ENCODE data around the gene SNORC. TPM values are rescaled to one million over a fixed set of nuclear protein-coding genes. Genes with fewer than 3 reads are reported as not detected.

SNORC gene
- total and polyA plus RNA-seq, 5 donors = 0.59 to 1.9 (median 1.1) TPM

DNA sequence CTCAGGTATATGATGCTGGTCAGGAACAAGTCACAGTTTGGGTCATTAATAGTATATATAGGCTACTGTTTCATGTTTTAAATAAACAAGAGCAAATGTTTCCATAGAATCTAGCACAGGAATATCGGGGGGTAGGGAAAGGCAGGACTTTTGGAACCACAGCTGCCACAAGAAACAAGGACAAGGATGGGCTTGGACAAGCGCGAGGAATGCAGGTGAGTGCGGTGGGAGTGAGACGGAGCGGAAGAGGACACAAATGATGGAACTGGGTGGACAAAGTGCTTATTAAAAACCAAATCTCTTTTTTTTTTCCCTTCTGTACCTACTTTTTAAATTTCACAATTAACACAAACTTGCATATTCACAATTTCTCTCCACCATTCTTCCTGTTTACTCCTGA lies 49.1 kb downstream of the SNORC start:
- Histone ChIP-seq H3K9me3 (ENCODE audit: control insufficient read depth, low read length) (no peaks in the 10 kb centered on the region), H3K4me3 (ENCODE audit: low read length) (no peak overlapping the region), H3K27ac (ENCODE audit: low read length) (no peak overlapping the region), H3K27me3 (ENCODE audit: control insufficient read depth, insufficient read depth) (no peaks in the 10 kb centered on the region), H3K4me1 (ENCODE audit: control insufficient read depth, insufficient read depth, low read length) (no peaks in the 10 kb centered on the region)
- ATAC-seq = no peak
- WGBS = 97% methylated on average over 6 of the region's 6 CpGs
- intact Hi-C loops (cut with DNase I) = no loop called here
- DNase-seq = no peak

DNA sequence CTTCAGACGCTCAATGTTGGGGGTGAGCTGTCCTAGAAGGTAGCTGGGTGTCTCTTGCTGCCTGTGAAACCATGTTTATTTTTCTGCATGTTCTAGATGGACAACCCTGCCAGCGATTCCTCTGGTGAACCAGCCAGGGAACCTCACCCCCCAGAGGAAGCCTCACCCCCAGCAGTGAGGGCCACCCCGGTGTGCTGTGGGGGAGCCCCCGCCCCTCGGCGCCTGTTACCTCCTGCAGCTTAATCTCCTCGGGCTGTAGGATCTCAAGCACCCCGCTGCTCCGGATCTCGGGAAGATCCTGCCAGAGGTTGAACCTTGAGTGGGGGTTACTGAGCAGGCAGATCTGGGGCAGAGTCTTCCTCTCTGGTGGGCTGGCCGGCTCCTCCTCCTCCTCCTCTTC lies 50.0 kb downstream of the SNORC start:
- H3K27ac ChIP-seq (ENCODE audit: low read length) = no peak overlapping the region
- WGBS = 65% methylated on average over 11 of the region's 11 CpGs
- H3K9me3 ChIP-seq (ENCODE audit: control insufficient read depth, low read length) = no peaks in the 10 kb centered on the region
- intact Hi-C loops (cut with DNase I) = no loop called here
- ATAC-seq (no peak), DNase-seq (no peak)
- no peaks in the 10 kb centered on the region for H3K27me3 ChIP-seq (ENCODE audit: control insufficient read depth, insufficient read depth)
- H3K4me3 ChIP-seq (ENCODE audit: low read length) = no peak overlapping the region
- H3K4me1 ChIP-seq (ENCODE audit: control insufficient read depth, insufficient read depth, low read length) = no peaks in the 10 kb centered on the region

DNA sequence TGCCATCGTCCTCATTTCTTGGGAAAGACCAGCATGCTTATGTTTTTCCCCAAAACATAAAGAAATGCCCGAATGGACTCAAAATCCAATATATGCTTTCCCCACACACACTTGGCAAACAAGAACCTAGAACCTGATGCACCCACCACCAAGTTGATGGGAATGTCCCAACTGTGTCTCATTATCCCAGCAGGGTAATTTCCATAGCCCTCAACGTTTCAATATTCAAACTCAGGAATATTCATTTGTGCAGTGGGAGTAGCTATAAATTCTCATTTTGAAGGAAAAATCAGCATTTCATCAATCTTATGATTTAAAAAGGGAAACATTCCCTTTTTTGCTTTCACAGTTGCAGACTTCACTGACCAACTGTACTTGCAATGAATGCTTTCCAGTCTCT lies 50.7 kb downstream of the SNORC start:
- Histone ChIP-seq H3K27ac (ENCODE audit: low read length) (no peak overlapping the region), H3K4me1 (ENCODE audit: control insufficient read depth, insufficient read depth, low read length) (no peaks in the 10 kb centered on the region), H3K4me3 (ENCODE audit: low read length) (no peak overlapping the region), H3K9me3 (ENCODE audit: control insufficient read depth, low read length) (no peaks in the 10 kb centered on the region), H3K27me3 (ENCODE audit: control insufficient read depth, insufficient read depth) (no peaks in the 10 kb centered on the region)
- intact Hi-C loops (cut with DNase I) = no loop called here
- 77% methylated on average over 3 of the region's 3 CpGs for WGBS
- ATAC-seq (no peak), DNase-seq (no peak)

DNA sequence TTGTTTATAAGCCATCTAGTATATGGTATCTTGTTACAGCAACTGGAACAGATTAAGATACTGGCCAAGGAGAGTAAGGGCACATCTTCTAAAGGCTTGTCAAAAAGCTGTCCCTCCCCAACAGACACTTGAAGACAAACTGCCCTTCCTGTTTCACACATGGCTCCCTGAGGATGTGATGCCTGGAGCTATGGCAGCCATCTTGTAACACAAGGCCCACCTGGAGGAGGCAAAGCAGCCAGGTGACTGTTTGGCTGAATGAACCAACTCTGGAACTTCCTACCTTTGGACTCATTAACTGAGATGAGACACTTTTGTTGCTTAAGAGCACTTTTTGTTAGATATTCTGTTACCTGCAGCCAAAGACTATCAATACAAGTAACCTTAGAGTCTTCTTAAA lies 54.4 kb downstream of the SNORC start:
- Histone ChIP-seq H3K4me3 (ENCODE audit: low read length) (no peak overlapping the region), H3K9me3 (ENCODE audit: control insufficient read depth, low read length) (no peaks in the 10 kb centered on the region), H3K27ac (ENCODE audit: low read length) (no peak overlapping the region), H3K4me1 (ENCODE audit: control insufficient read depth, insufficient read depth, low read length) (no peaks in the 10 kb centered on the region), H3K27me3 (ENCODE audit: control insufficient read depth, insufficient read depth) (no peaks in the 10 kb centered on the region)
- DNase-seq (no peak), ATAC-seq (no peak)
- intact Hi-C loops (cut with DNase I) = no loop called here

DNA sequence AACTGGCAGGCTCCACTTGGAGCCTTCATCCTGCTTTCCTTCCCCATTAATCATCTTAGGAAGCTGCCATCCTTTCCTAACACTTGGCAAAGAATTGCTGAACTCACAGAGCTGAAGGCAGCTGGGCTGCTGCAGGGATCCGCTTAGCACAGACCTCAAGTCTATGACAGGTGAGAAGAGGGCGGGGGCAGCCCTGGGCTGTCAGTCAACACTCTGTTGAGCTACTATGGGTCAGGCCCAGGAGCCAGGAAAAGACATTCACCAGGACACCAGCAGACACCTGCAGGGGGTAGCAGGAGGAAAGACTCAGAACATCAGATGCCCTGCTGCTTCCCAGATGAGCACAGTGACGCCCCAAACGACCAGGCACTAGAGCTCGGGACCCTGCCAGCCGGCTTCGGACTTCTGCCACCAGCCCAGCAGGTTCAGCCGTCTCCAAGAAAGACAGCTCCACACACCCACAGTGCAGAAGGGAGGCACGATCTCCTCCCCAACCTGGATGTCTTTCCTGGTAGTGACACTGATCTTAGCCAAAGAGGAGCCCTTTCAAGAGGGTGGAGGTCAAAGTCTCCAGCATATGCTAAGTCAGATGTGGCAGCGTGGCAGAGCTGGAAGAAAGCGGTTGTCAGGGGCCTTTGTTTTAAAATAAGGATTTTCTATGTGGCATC lies 55.2 kb downstream of the SNORC start:
- no peaks in the 10 kb centered on the region for H3K4me1 ChIP-seq (ENCODE audit: control insufficient read depth, insufficient read depth, low read length)
- no peak for ATAC-seq
- no peak overlapping the region for H3K27ac ChIP-seq (ENCODE audit: low read length)
- no peak for DNase-seq
- intact Hi-C loops (cut with DNase I) = no loop called here
- WGBS = 43% methylated on average over 11 of the region's 11 CpGs
- H3K27me3 ChIP-seq (ENCODE audit: control insufficient read depth, insufficient read depth) = no peaks in the 10 kb centered on the region
- H3K4me3 ChIP-seq (ENCODE audit: low read length) = no peak overlapping the region
- no peaks in the 10 kb centered on the region for H3K9me3 ChIP-seq (ENCODE audit: control insufficient read depth, low read length)

DNA sequence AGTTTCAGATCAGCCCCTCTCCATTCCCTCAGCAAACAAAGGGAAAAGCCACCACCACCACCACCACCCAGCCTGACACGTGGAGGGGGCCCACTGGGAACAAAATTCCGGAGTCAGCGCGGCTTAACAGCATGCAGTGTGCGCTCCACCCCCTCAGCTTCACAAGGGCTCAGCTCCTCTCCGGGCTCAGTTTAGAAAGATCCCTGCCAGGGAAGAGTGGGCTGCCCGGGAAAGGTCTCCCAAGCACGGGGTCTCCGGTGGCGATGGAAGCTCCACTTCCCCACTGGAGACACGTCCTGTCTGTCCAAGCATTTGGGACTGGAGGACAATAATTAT lies 55.7 kb downstream of the SNORC start:
- H3K27ac ChIP-seq (ENCODE audit: low read length) = no peak overlapping the region
- H3K4me3 ChIP-seq (ENCODE audit: low read length) = no peak overlapping the region
- intact Hi-C loops (cut with DNase I) = no loop called here
- ATAC-seq (no peak), DNase-seq (no peak)
- H3K27me3 ChIP-seq (ENCODE audit: control insufficient read depth, insufficient read depth) = no peaks in the 10 kb centered on the region
- 40% methylated on average over 11 of the region's 11 CpGs for WGBS
- H3K4me1 ChIP-seq (ENCODE audit: control insufficient read depth, insufficient read depth, low read length) = no peaks in the 10 kb centered on the region
- H3K9me3 ChIP-seq (ENCODE audit: control insufficient read depth, low read length) = no peaks in the 10 kb centered on the region

DNA sequence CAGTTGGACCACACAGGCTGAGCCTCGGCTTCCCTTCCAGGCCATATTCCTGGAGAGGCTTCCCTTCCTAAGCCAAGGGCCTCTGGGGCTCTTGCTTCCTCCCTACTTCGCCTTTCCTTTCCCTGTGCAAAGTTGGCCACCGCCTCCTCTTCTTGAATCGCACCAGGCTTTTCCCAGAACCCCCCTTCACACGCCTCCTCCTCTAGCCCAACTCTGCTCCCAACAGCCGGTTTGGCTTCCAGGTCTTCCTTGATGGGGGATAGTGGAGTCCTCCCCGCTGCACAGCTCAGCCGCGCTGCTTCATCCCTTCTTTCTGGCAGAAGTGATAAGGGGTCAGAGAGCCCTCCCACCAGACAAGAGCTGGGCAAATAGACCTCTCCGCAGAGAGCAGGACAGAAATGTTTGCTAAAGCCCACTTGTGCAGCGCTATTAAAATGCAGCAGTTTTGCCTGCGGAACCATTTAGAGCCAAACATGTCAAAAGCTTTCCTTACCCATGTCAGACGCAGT lies 56.4 kb downstream of the SNORC start:
- Histone ChIP-seq H3K9me3 (ENCODE audit: control insufficient read depth, low read length) (no peaks in the 10 kb centered on the region), H3K4me1 (ENCODE audit: control insufficient read depth, insufficient read depth, low read length) (no peaks in the 10 kb centered on the region), H3K27ac (ENCODE audit: low read length) (no peak overlapping the region), H3K4me3 (ENCODE audit: low read length) (no peak overlapping the region), H3K27me3 (ENCODE audit: control insufficient read depth, insufficient read depth) (no peaks in the 10 kb centered on the region)
- DNase-seq = no peak
- 26% methylated on average over 13 of the region's 13 CpGs for WGBS
- intact Hi-C loops (cut with DNase I) = no loop called here
- peak in 1 of 2 donors; percentile 9 for ATAC-seq

DNA sequence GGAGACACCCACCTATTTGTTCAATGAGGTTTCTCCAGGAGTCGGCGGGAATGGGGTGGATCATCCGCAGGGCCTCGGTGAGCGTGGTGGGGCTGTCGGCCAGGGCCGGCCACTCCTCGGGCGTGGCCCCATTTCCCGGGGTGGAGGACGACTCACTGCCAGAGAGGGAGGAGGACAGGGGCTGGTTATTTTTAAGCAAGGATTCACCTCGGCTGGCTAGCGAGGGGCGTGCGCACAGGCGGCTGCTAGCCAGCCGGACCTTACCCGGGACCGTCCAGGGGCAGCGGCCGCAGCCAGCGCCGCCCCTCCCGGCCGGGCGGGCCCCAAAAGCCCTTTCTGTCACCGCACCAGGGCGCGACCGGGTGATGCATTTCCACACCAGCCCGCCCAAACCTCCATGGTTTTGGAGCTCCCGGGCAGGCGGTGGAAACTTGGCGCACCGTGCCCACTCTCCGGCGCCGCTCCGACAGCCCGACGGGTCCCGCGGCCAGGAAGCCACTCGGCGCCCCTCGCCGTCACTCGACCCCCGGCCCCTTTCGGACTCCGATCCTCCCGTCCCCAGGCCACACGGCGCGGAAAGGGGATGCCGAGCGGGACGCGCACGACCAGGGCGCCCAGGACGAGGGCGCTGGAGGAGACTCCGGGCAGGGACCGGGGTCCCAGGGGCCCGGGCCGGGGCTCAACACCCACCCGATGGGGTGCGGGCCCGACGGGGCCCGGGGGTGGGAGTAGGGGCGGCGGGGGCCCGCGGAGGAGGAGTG lies 57.1 kb downstream of the SNORC start:
- ATAC-seq (peak; percentile 47 to 92), DNase-seq (peak; percentile 65 to 70 (median 69))
- H3K27me3 ChIP-seq (ENCODE audit: control insufficient read depth, insufficient read depth) = no peaks in the 10 kb centered on the region
- peaks cover 3% of the 10 kb centered on the region for H3K4me1 ChIP-seq (ENCODE audit: control insufficient read depth, insufficient read depth, low read length)
- intact Hi-C loops (cut with DNase I) = no loop called here
- peak overlapping the region; percentile 73 for H3K4me3 ChIP-seq (ENCODE audit: low read length)
- no peaks in the 10 kb centered on the region for H3K9me3 ChIP-seq (ENCODE audit: control insufficient read depth, low read length)
- H3K27ac ChIP-seq (ENCODE audit: low read length) = no peak overlapping the region
- 1% methylated on average over 76 of the region's 76 CpGs for WGBS

DNA sequence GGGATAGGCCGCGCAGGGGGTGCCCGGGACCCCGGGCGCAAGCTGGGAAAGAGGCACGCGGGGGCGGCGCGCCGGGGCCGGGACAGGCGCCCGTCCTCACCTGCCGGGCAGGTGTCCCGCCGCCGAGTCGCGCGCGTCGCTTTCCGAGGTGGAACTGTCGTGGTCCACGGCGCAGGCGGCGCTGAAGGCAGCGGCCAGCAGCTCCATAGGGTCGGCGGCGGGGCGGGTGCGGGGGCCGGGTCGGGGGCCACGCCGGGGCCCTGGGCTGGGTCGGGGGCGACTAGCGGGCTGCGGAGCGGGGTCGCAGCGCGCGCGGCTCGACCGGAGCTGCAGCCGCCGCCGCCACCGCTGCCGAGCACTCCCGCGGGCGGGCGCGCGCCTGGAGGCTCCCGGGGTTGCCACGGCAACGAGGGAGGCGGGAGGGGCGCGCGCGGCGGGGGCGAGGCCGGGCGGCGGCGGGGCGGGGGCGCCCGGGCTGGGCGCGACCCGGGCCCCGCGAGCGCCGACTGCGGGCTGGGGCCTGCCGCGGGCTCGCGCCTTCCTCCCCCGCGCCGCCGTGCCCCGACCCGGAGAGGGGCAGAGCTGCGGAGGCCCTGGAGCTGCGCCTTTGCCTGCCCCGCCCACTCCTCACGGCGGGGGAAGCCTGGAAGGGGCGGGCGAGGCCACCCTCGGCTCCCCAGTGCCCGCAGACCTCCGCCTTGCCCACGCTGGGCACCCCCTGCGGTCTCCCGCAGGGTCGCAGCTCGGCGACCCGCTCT lies 57.9 kb downstream of the SNORC start:
- no peaks in the 10 kb centered on the region for H3K27me3 ChIP-seq (ENCODE audit: control insufficient read depth, insufficient read depth)
- H3K27ac ChIP-seq (ENCODE audit: low read length) = no peak overlapping the region
- intact Hi-C loops (cut with DNase I) = no loop called here
- H3K4me3 ChIP-seq (ENCODE audit: low read length) = peak overlapping the region; percentile 73
- peak in 1 of 2 donors; percentile 23 for ATAC-seq
- WGBS = 2% methylated on average over 114 of the region's 114 CpGs
- H3K4me1 ChIP-seq (ENCODE audit: control insufficient read depth, insufficient read depth, low read length) = peaks cover 3% of the 10 kb centered on the region
- H3K9me3 ChIP-seq (ENCODE audit: control insufficient read depth, low read length) = no peaks in the 10 kb centered on the region
- DNase-seq = no peak
